ENCODE results near the gene OR1M1. TPM values are rescaled to one million over a fixed set of nuclear protein-coding genes. Genes with fewer than 3 reads are reported as not detected.

The OR1M1 gene
- total and polyA plus RNA-seq, 9 of the 15 experiments (the other 6 are each of a cell fraction or from before 2014, with no cell fraction given), result not detected

DNA sequence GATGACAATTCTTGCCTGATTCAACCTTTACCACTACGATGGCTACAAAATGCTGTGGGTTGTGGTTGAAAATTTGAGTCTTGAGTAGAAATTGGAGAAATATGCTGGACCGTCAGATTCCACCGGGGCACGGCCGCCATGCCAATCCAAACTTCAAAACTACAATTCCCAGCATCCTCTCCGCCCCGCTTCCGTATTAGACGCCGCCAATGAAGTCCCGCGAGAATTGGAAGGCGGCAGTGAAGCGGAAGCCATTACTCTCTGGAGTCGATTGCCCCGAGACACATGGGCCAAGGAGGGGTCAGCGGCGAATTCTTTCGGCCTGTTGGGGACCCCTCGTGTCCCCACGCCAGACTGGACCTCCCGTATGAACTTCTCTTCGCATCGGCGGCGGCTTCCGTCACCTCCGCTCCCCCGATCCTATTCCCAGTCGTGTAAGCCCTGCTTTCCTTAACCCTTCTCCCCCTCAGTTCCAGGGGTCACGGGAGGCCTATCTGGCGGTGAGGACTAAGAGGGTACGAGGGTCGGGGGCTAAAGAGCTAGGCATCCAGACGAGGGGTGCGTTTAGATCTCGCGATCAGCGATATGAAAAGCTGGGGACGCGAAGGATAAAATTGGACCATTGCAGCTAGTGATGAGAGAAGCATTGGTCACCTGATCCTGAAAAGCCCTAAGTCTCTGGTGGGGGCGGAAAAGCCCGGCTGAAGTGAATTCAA lies 53.5 kb downstream of the OR1M1 start, which contains the start of gene ZNF317 (continued):
- TF ChIP-seq SMAD1 (IDR thresholded peaks at IDR 0.05; ENCODE audit: low read depth, low read length, partially characterized antibody) (peak; percentile 67), MCM5 (IDR thresholded peaks at IDR 0.05; ENCODE audit: low read depth) (no peak), E2F3 (CRISPR knock-in tag; IDR thresholded peaks at IDR 0.05) (no peak), SIN3B (IDR thresholded peaks at IDR 0.05; ENCODE audit: low read depth) (0 out of 2 replicates have a peak, but pooled peaks have one; percentile 40), SREBF2 (CRISPR knock-in tag; IDR thresholded peaks at IDR 0.05) (no peak), RFX5 (IDR thresholded peaks at IDR 0.05; ENCODE audit: low read depth, low read length) (no peak), HNRNPK (IDR thresholded peaks at IDR 0.05; ENCODE audit: low read depth, low read length, poor library complexity, severe bottlenecking) (no peak), TRIM24 (IDR thresholded peaks at IDR 0.05) (no peak), SMARCA5 (IDR thresholded peaks at IDR 0.05) (no peak), DPF2 (IDR thresholded peaks at IDR 0.05) (0 out of 2 replicates have a peak, but pooled peaks have one; percentile 14), ASH1L (IDR thresholded peaks at IDR 0.05; ENCODE audit: borderline replicate concordance, low read depth, partially characterized antibody) (peak; percentile 84), SIX5 (IDR thresholded peaks at IDR 0.05; ENCODE audit: borderline replicate concordance in 1 of 2, insufficient read depth in 1 of 2, low read depth in 1 of 2, low read length in 2 of 2) (peak; percentile 84 to 88), ZNF224 (CRISPR knock-in tag; IDR thresholded peaks at IDR 0.05) (no peak)
- TF ChIP-seq, protein P1, sequence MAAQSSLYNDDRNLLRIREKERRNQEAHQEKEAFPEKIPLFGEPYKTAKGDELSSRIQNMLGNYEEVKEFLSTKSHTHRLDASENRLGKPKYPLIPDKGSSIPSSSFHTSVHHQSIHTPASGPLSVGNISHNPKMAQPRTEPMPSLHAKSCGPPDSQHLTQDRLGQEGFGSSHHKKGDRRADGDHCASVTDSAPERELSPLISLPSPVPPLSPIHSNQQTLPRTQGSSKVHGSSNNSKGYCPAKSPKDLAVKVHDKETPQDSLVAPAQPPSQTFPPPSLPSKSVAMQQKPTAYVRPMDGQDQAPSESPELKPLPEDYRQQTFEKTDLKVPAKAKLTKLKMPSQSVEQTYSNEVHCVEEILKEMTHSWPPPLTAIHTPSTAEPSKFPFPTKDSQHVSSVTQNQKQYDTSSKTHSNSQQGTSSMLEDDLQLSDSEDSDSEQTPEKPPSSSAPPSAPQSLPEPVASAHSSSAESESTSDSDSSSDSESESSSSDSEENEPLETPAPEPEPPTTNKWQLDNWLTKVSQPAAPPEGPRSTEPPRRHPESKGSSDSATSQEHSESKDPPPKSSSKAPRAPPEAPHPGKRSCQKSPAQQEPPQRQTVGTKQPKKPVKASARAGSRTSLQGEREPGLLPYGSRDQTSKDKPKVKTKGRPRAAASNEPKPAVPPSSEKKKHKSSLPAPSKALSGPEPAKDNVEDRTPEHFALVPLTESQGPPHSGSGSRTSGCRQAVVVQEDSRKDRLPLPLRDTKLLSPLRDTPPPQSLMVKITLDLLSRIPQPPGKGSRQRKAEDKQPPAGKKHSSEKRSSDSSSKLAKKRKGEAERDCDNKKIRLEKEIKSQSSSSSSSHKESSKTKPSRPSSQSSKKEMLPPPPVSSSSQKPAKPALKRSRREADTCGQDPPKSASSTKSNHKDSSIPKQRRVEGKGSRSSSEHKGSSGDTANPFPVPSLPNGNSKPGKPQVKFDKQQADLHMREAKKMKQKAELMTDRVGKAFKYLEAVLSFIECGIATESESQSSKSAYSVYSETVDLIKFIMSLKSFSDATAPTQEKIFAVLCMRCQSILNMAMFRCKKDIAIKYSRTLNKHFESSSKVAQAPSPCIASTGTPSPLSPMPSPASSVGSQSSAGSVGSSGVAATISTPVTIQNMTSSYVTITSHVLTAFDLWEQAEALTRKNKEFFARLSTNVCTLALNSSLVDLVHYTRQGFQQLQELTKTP (IDR thresholded peaks at IDR 0.05; ENCODE audit: low read depth in 1 of 2, partially characterized antibody in 2 of 2), result peak in 1 of 2 experiments; percentile 82
- TF ChIP-seq, protein P2, sequence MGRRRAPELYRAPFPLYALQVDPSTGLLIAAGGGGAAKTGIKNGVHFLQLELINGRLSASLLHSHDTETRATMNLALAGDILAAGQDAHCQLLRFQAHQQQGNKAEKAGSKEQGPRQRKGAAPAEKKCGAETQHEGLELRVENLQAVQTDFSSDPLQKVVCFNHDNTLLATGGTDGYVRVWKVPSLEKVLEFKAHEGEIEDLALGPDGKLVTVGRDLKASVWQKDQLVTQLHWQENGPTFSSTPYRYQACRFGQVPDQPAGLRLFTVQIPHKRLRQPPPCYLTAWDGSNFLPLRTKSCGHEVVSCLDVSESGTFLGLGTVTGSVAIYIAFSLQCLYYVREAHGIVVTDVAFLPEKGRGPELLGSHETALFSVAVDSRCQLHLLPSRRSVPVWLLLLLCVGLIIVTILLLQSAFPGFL (CRISPR knock-in tag; IDR thresholded peaks at IDR 0.05), result no peak
- TF ChIP-seq, protein P3, sequence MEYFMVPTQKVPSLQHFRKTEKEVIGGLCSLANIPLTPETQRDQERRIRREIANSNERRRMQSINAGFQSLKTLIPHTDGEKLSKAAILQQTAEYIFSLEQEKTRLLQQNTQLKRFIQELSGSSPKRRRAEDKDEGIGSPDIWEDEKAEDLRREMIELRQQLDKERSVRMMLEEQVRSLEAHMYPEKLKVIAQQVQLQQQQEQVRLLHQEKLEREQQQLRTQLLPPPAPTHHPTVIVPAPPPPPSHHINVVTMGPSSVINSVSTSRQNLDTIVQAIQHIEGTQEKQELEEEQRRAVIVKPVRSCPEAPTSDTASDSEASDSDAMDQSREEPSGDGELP (CRISPR knock-in tag; IDR thresholded peaks at IDR 0.05; ENCODE audit: borderline replicate concordance), result peak; percentile 58; the same call in 1 of the 2 replicates
- TF ChIP-seq, protein P4, sequence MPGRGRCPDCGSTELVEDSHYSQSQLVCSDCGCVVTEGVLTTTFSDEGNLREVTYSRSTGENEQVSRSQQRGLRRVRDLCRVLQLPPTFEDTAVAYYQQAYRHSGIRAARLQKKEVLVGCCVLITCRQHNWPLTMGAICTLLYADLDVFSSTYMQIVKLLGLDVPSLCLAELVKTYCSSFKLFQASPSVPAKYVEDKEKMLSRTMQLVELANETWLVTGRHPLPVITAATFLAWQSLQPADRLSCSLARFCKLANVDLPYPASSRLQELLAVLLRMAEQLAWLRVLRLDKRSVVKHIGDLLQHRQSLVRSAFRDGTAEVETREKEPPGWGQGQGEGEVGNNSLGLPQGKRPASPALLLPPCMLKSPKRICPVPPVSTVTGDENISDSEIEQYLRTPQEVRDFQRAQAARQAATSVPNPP (IDR thresholded peaks at IDR 0.05; ENCODE audit: borderline replicate concordance, insufficient read depth, insufficient read length), result no peak

All from K562 (cell line).